Gastrocnemius medialis (tissue), 4 donors: ENCODE measurements around the gene LIMCH1. TPM values are rescaled to one million over a fixed set of nuclear protein-coding genes. Genes with fewer than 3 reads are reported as not detected.
"Not testable (repeated sequence)": the region's sequence is repeated elsewhere in the genome, so short reads cannot be mapped to it uniquely, and the experiment has no call there.

ENCODE experiments used
- ATAC-seq, 2 donors: fragments of 150-250 bp; one replicate each; pipeline ENCODE4 v1.9.1; 2016
- DNase-seq, 2 donors: peaks; one replicate each; pipeline ENCODE4 v3.0.0-alpha.2; 2019
- H3K27ac ChIP-seq, 4 donors: fragments of 200-600 bp; sonication (generic); 1 replicate in 1 of 4; 2 replicates in 3 of 4; pipeline ENCODE4 v1.5.1; 2016 to 2018; ENCODE audit warnings: mild to moderate bottlenecking in 2 of 4, moderate library complexity in 1 of 4
- H3K27me3 ChIP-seq, 3 donors: fragments of 200-600 bp; sonication (generic) in 2 of 3; 1 replicate in 1 of 3; 2 replicates in 2 of 3; pipeline versions ENCODE4 v1.5.1 to v1.6.0; 2016 to 2019; ENCODE audit warnings: mild to moderate bottlenecking in 1 of 3, moderate library complexity in 1 of 3
- H3K36me3 ChIP-seq, 2 donors: fragments of 200-600 bp; sonication (generic) in 1 of 2; one replicate each; pipeline ENCODE4 v1.5.1; 2017 to 2018
- H3K4me1 ChIP-seq, 2 donors: fragments of 200-600 bp; sonication (generic) in 1 of 2; one replicate each; pipeline ENCODE4 v1.5.1; 2016 to 2017; ENCODE audit warnings: mild to moderate bottlenecking in 2 of 2
- H3K4me3 ChIP-seq, 4 donors: fragments of 200-600 bp; sonication (generic) in 3 of 4; 1 replicate in 1 of 4; 2 replicates in 3 of 4; pipeline ENCODE4 v1.5.1; 2016 to 2019; ENCODE audit warnings: mild to moderate bottlenecking in 2 of 4
- H3K9me3 ChIP-seq, 3 donors: fragments of 200-600 bp; sonication (generic) in 2 of 3; 1 replicate in 1 of 3; 2 replicates in 2 of 3; pipeline ENCODE4 v1.5.1; 2016 to 2019
- POLR2A ChIP-seq, 2 donors: fragments of 450-650 bp; IDR thresholded peaks; one replicate each; pipeline ENCODE4 v1.6.1; 2017; ENCODE audit warnings: antibody characterized with exemption in 2 of 2, mild to moderate bottlenecking in 2 of 2, moderate library complexity in 2 of 2
- in situ Hi-C, 4 donors: fragments of 200-750 bp; cut with MboI; loops; one replicate each; pipeline versions ENCODE4 v1.15.0 to v1.8.0; 2017; ENCODE audit warnings: low sequenced_read_pairs in 4 of 4
- intact Hi-C: fragments of 100-400 bp; cut with DNase I; formaldehyde crosslinking; loops from one replicate; pipeline ENCODE4 v1.15.1; 2023; ENCODE audit warnings: low total_unique reads
- total RNA-seq, 4 donors: library from RNA; depleted of rRNA; stranded (reverse); fragments of >200 nt; gene quantifications; one replicate each; pipeline versions ENCODE4 v1.1.0 to v1.2.3, GENCODE V29; 2016
- TF ChIP-seq, protein P1 (sequence below), 5 experiments: fragments of 450-650 bp in 3 of 5; fragments of 200-600 bp in 2 of 5; sonication (generic) in 2 of 5; IDR thresholded peaks in 4 of 5; conservative IDR thresholded peaks in 1 of 5; 1 replicate in 4 of 5; 2 replicates in 1 of 5; pipeline ENCODE4 v1.5.1; 2016 to 2019; ENCODE audit warnings: antibody characterized with exemption in 5 of 5, mild to moderate bottlenecking in 3 of 5, moderate library complexity in 3 of 5

LIMCH1 gene
- total RNA-seq, 4 donors from 2014 or later, result 36.2 to 71.4 (median 52.1) TPM

DNA sequence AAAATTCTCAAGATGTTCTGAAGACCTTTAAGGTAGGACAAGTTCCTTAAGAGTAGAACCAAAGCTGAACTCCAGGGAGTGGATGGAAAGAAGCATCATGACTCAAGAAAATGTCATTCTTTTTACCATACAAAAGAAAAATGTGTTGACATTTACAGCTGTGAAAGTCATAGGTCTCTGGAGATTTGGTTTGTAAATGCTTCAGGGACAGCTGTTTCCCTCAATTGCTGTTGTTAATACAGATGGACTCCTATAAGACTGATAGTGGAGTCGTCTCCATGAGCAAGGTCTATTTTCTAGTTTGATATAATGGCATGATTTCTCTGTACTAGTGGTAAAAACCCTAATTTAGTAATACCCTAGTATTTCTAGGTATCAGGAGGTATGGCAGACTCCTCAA is 108.9 kb downstream of the LIMCH1 start:
- H3K9me3 ChIP-seq, result no peaks in the 10 kb centered on the region
- intact Hi-C loops (no loop called here), in situ Hi-C loops (loop anchor here in 2 of 4 donors (5.0 to 10.0 kb wide), 2 partner anchors 292 to 365 kb away; no protein-coding TSS in a partner anchor)

DNA sequence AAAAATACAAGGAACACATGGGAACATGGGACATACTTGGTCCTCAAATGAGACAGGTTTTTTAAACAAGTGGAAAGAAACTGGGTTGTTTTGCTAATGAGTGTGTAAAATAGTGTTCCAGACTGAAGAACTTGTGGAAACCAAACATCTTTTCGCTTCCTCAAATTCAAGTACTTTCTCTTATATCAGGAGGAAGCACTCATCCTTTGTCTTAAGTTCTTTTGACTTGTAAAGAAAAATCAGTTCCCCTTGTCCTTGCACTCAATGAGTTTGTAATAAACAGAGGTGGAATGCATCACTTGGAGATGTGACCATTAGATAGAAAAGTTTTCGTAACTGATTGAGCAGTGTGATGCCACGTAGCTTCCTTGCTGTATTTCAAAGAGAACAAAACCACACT is 109.4 kb downstream of the LIMCH1 start:
- Histone ChIP-seq H3K9me3 (no peaks in the 10 kb centered on the region), H3K4me1 (peaks cover 3 to 12% of the 10 kb centered on the region in 2 donors), H3K36me3 (peaks cover 0 to 46% of the 10 kb centered on the region in 2 donors), H3K4me3 (no peak overlapping the region), H3K27ac (no peak overlapping the region), H3K27me3 (no peaks in the 10 kb centered on the region)
- in situ Hi-C loops, result loop anchor here in 2 of 4 donors (5.0 to 10.0 kb wide), 2 partner anchors 293 to 365 kb away; no protein-coding TSS in a partner anchor
- TF ChIP-seq POLR2A (IDR thresholded peaks at IDR 0.05), result no peak
- TF ChIP-seq, protein P1, sequence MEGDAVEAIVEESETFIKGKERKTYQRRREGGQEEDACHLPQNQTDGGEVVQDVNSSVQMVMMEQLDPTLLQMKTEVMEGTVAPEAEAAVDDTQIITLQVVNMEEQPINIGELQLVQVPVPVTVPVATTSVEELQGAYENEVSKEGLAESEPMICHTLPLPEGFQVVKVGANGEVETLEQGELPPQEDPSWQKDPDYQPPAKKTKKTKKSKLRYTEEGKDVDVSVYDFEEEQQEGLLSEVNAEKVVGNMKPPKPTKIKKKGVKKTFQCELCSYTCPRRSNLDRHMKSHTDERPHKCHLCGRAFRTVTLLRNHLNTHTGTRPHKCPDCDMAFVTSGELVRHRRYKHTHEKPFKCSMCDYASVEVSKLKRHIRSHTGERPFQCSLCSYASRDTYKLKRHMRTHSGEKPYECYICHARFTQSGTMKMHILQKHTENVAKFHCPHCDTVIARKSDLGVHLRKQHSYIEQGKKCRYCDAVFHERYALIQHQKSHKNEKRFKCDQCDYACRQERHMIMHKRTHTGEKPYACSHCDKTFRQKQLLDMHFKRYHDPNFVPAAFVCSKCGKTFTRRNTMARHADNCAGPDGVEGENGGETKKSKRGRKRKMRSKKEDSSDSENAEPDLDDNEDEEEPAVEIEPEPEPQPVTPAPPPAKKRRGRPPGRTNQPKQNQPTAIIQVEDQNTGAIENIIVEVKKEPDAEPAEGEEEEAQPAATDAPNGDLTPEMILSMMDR (IDR thresholded peaks at IDR 0.05 in 4 of 5, conservative IDR thresholded peaks at IDR 0.05 in 1 of 5), result no peak
- DNase-seq, result no peak
- no peak for ATAC-seq
- intact Hi-C loops, result no loop called here

More for the DNA sequence above, 108.9 kb downstream of the LIMCH1 start:
- DNase-seq (no peak), ATAC-seq (no peak)
- Histone ChIP-seq H3K27me3 (no peaks in the 10 kb centered on the region), H3K4me1 (peaks cover 3 to 12% of the 10 kb centered on the region in 2 donors), H3K4me3 (no peak overlapping the region), H3K27ac (no peak overlapping the region), H3K36me3 (peaks cover 0 to 40% of the 10 kb centered on the region in 2 donors)
- TF ChIP-seq, protein P1 (IDR thresholded peaks at IDR 0.05 in 4 of 5, conservative IDR thresholded peaks at IDR 0.05 in 1 of 5), result no peak
- no peak for TF ChIP-seq POLR2A (IDR thresholded peaks at IDR 0.05)

DNA sequence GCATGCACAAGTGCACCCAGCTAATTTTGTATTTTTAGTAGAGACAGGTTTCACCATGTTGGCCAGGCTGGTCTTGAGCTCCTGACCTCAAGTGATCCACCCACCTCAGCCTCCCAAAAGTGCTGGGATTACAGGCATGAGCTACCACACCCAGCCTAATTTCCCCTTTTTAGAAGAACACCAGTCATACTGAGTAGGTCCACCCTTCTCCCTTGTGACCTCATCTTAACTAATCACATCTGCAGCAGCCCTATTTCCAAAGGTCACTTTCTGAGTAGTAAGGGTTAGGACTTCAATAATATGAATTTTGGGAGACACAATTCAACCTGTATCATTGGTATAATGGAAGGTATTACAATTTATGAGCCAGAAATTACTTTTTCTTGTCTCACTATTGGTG is 113.2 kb downstream of the LIMCH1 start:
- Histone ChIP-seq H3K36me3 (peaks cover 0 to 48% of the 10 kb centered on the region in 2 donors), H3K4me1 (peaks cover 8 to 15% of the 10 kb centered on the region in 2 donors)
- H3K27ac ChIP-seq, intact Hi-C loops, H3K27me3 ChIP-seq, DNase-seq, H3K9me3 ChIP-seq, H3K4me3 ChIP-seq, ATAC-seq: not testable (repeated sequence)
- in situ Hi-C loops, result loop anchor here in 2 of 4 donors (5.0 kb wide), 1 partner anchor 369 kb away; no protein-coding TSS in a partner anchor

DNA sequence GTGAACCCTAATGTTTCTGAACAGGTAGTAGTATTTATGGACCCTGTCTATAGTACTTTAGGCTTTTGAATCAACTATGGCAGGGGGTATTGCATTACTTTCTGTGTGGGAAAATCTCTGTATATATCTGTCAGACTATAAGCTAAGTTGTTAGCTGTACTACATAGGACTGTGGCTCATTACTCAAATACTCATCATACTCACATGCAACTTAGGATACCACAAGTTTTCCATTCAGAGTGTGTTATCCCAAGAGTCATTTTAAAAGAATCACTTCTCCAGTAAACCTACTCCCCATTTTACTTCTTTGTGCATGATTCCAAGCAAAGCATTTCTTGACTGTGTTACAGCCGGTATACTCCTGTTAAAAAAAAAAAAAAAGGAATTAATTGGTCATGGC is 115.0 kb downstream of the LIMCH1 start:
- peaks cover 0 to 30% of the 10 kb centered on the region in 2 donors for H3K36me3 ChIP-seq
- intact Hi-C loops, result no loop called here
- in situ Hi-C loops, result loop anchor here in 2 of 4 donors (5.0 kb wide), 1 partner anchor 371 kb away; no protein-coding TSS in a partner anchor
- H3K27ac ChIP-seq, result no peak overlapping the region
- peaks cover 25 to 31% of the 10 kb centered on the region in 2 donors for H3K4me1 ChIP-seq
- H3K27me3 ChIP-seq, result no peaks in the 10 kb centered on the region
- ATAC-seq, result no peak
- TF ChIP-seq, protein P1 (IDR thresholded peaks at IDR 0.05 in 4 of 5, conservative IDR thresholded peaks at IDR 0.05 in 1 of 5), result no peak
- no peak for TF ChIP-seq POLR2A (IDR thresholded peaks at IDR 0.05)
- no peak overlapping the region for H3K4me3 ChIP-seq
- DNase-seq, result no peak
- no peaks in the 10 kb centered on the region for H3K9me3 ChIP-seq

DNA sequence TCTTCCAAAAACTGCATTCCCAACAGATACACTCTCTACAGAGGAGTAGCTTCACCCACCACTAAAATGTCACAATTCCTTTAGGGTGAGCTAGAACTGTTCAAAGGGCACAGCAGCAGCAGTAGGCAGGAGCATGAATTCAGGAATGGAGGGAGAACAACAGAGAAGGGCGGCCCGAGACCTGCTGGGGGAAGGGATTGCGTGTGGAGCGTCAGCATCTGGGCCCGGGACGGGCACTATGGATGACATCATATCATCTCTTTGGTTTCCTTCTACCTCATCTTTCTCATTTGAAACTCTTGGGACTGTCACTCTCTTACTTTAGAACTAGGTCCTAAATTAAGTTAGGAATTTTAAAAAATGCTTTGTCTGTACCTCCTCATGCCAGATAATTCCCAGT is 115.6 kb downstream of the LIMCH1 start:
- no peak overlapping the region for H3K27ac ChIP-seq
- in situ Hi-C loops (loop anchor here in 2 of 4 donors (5.0 kb wide), 1 partner anchor 371 kb away; no protein-coding TSS in a partner anchor), intact Hi-C loops (no loop called here)
- H3K9me3 ChIP-seq, result no peaks in the 10 kb centered on the region
- H3K36me3 ChIP-seq, result peaks cover 0 to 27% of the 10 kb centered on the region in 2 donors
- H3K4me3 ChIP-seq, result no peak overlapping the region
- H3K27me3 ChIP-seq, result no peaks in the 10 kb centered on the region
- DNase-seq, result no peak
- no peak for ATAC-seq
- peaks cover 25 to 34% of the 10 kb centered on the region in 2 donors for H3K4me1 ChIP-seq
- no peak for TF ChIP-seq POLR2A (IDR thresholded peaks at IDR 0.05)
- TF ChIP-seq, protein P1 (IDR thresholded peaks at IDR 0.05 in 4 of 5, conservative IDR thresholded peaks at IDR 0.05 in 1 of 5), result no peak
